Measurements from ENCODE around the gene TTC22. TPM values are rescaled to one million over a fixed set of nuclear protein-coding genes. Genes with fewer than 3 reads are reported as not detected.
"Not testable (repeated sequence)": the region's sequence is repeated elsewhere in the genome, so short reads cannot be mapped to it uniquely, and the experiment has no call there.

TTC22 gene
- total RNA-seq, 1 donor from 2014 or later: 7.4 TPM

DNA sequence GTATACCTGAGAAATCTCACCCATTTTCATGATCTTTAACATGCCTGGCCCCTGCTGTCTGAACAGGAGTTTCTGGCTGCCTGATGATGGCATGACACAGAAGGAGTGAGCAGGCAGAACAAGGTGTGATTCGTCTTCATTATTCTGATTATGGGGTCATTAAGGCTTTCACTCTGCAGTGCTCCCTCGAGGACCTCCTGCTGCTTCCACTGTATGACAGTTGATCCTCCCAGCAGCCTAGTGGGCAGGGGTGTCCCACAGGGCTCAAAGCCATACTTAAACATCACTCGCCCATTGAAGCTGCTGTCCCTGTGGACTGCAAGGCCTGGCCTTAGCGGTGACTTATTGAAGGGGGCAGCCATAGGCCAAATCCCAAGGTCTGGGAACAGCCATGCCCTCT, 24.1 kb downstream of the TTC22 start:
- Histone ChIP-seq H3K27me3 (ENCODE audit: control insufficient read depth, insufficient read depth, low read length) (no peaks in the 10 kb centered on the region), H3K4me3 (ENCODE audit: low read depth, low read length) (no peak overlapping the region), H3K36me3 (ENCODE audit: control insufficient read depth, insufficient read depth, low read length) (no peaks in the 10 kb centered on the region)
- TF ChIP-seq, protein P1, sequence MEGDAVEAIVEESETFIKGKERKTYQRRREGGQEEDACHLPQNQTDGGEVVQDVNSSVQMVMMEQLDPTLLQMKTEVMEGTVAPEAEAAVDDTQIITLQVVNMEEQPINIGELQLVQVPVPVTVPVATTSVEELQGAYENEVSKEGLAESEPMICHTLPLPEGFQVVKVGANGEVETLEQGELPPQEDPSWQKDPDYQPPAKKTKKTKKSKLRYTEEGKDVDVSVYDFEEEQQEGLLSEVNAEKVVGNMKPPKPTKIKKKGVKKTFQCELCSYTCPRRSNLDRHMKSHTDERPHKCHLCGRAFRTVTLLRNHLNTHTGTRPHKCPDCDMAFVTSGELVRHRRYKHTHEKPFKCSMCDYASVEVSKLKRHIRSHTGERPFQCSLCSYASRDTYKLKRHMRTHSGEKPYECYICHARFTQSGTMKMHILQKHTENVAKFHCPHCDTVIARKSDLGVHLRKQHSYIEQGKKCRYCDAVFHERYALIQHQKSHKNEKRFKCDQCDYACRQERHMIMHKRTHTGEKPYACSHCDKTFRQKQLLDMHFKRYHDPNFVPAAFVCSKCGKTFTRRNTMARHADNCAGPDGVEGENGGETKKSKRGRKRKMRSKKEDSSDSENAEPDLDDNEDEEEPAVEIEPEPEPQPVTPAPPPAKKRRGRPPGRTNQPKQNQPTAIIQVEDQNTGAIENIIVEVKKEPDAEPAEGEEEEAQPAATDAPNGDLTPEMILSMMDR (IDR thresholded peaks at IDR 0.05; ENCODE audit: insufficient read depth, low read length, severe bottlenecking): no peak
- DNase-seq (ENCODE audit: low read depth) (no peak), FAIRE-seq (no peak)

DNA sequence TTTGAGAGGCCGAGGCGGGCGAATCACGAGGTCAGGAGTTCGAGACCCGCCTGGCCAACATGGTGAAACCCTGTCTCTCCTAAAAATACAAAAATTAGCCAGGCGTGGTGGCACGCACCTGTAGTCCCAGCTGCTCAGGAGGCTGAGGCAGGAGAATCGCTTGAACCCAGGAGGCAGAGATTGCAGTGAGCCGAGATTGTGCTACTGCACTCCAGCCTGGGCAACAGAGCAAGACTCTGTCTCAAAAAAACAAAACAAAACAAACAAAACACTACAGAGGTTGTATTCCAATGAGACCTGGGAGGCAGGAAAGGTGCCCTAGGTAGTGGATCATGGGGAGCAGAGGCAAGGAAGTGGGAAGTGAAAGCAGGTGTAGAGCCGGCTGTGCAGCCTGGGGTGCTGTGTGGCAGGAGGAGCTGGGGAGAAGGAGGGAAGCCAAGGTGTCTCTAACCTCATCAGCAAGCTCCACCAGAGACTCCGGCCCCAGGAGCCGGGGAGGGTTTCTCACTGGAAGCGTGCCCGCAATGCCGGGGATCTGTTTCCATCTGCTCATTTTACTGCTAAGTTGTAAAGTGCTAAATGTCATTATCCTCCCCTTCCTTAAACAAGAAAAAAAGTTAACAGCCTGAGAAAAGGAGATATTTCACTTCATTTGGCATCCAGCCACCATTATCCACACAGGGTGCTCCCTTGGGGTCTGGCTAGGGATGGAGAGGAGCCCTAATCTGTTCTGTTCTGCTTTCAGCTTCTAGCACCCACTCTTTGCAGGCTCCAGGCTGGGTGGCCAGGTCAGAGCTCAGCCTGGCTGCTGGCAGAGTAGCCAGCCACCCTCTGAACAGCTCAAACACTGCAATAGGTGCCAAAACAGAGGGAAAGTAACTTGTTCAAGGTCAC, 25.0 kb downstream of the TTC22 start:
- FAIRE-seq; H3K27me3 ChIP-seq (ENCODE audit: control insufficient read depth, insufficient read depth, low read length): not testable (repeated sequence)

DNA sequence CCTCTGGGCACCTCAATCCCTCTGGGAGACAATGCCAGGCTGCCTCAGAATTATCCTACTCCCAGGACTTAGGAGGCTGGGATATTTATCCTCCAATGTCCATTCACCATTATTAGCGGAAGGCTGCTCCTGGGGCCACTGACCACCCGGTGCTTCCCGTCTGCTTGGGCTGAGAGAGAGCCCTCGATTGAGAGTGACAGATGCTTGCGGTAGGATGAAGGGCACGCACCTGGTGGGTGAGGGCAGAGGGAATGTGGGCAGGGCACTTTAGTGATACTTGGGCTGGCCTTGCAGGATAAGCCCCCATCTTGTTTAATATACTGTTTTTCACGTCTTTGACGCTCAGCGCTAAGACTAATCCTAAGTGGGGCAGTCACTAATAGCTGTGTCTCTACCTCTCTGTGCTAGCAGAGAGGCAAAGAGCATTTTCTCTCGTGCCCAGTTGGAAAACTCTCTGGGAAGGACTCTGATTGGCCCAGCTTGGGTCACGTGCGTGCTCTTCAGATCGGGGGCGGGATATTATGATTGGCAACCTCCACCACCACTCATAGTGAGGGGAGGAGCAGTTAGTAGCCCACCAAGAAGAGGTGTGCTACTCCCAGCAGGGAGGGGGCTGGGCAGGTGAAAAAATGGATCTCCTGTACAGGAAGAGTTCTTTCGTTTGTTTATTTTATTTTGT, 26.2 kb downstream of the TTC22 start:
- DNase-seq (ENCODE audit: low read depth) (no peak), FAIRE-seq (no peak)
- Histone ChIP-seq H3K27me3 (ENCODE audit: control insufficient read depth, insufficient read depth, low read length) (no peaks in the 10 kb centered on the region), H3K4me3 (ENCODE audit: low read depth, low read length) (no peak overlapping the region), H3K36me3 (ENCODE audit: control insufficient read depth, insufficient read depth, low read length) (no peaks in the 10 kb centered on the region)
- TF ChIP-seq, protein P1 (IDR thresholded peaks at IDR 0.05; ENCODE audit: insufficient read depth, low read length, severe bottlenecking): no peak

More for the DNA sequence above, 25.0 kb downstream of the TTC22 start:
- not testable (repeated sequence) for DNase-seq (ENCODE audit: low read depth); H3K4me3 ChIP-seq (ENCODE audit: low read depth, low read length); H3K36me3 ChIP-seq (ENCODE audit: control insufficient read depth, insufficient read depth, low read length)

DNA sequence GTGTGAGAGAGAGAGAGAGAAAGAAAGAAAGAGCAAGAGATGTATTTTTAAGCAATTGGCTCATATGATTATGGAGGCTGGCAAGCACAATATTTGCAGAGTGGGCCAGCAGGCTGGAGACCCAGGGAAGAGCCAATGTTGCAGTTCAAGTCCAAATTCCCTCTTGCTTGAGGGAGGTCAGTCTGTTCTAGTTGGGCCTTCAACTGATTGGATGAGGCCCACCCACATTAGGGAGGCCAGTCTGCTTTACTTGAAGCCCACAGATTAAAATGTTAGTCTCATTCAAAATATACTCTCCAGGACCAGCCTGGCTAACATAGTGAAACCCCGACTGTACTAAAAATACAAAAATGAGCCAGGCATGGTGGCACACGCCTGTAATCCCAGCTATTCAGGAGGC, 28.2 kb downstream of the TTC22 start:
- H3K36me3 ChIP-seq (ENCODE audit: control insufficient read depth, insufficient read depth, low read length): no peaks in the 10 kb centered on the region
- H3K4me3 ChIP-seq (ENCODE audit: low read depth, low read length): no peak overlapping the region
- H3K27me3 ChIP-seq (ENCODE audit: control insufficient read depth, insufficient read depth, low read length): no peaks in the 10 kb centered on the region
- no peak for FAIRE-seq
- TF ChIP-seq, protein P1 (IDR thresholded peaks at IDR 0.05; ENCODE audit: insufficient read depth, low read length, severe bottlenecking): no peak
- no peak for DNase-seq (ENCODE audit: low read depth)

DNA sequence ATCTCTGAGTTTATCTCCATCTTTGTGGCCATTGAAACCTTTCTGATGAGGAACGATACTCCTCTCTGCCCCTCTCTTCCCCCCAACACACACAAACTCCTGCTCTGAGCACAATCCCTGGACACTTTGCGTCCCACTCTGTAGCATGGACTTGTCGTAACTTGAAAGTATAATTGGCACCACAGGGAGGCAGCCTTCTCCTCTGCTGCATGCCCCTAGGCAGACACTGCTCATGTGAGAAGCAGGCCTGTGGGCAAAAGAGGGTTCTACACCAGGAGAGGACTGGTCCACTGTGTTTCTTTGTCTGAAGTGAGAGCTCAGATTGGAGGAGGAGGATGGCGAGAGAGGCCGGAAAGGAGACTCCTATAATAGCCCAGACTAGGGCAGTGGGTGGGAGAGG, 33.0 kb downstream of the TTC22 start:
- DNase-seq (ENCODE audit: low read depth) (peak; percentile 19), FAIRE-seq (peak; percentile 68)
- Histone ChIP-seq H3K4me3 (ENCODE audit: low read depth, low read length) (no peak overlapping the region), H3K36me3 (ENCODE audit: control insufficient read depth, insufficient read depth, low read length) (no peaks in the 10 kb centered on the region), H3K27me3 (ENCODE audit: control insufficient read depth, insufficient read depth, low read length) (no peaks in the 10 kb centered on the region)
- TF ChIP-seq, protein P1 (IDR thresholded peaks at IDR 0.05; ENCODE audit: insufficient read depth, low read length, severe bottlenecking): peak; percentile 18

DNA sequence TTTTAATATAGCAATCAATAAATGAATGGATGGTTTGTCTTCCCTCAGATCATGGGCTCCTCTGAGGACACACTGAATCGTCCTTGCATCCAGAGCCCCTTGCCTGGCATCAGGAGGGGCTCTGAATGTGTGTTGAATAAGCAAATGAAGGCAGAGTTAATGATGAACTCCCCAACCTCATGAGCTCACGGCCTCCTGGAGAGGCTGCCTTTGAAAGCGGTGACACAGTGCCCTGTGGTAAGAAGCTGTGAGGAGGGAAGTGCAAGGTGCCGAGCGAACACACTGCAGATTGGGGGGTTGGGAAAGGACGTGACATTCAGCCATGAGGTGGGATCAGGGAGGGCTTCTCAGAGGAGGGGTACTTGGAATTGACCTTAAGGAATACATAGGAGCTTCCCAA, 33.6 kb downstream of the TTC22 start:
- H3K36me3 ChIP-seq (ENCODE audit: control insufficient read depth, insufficient read depth, low read length): no peaks in the 10 kb centered on the region
- TF ChIP-seq, protein P1 (IDR thresholded peaks at IDR 0.05; ENCODE audit: insufficient read depth, low read length, severe bottlenecking): no peak
- DNase-seq (ENCODE audit: low read depth) (no peak), FAIRE-seq (no peak)
- no peaks in the 10 kb centered on the region for H3K27me3 ChIP-seq (ENCODE audit: control insufficient read depth, insufficient read depth, low read length)
- H3K4me3 ChIP-seq (ENCODE audit: low read depth, low read length): no peak overlapping the region

All from bronchial epithelial cell (primary cell).